GM21526 (cell line): ENCODE results near the gene WWC2.
A peak's percentile ranks its signal among the peaks of the same experiment; 100 is the strongest.

Experiments used
- ATAC-seq: cut with Tn5 transposase; IDR thresholded peaks from one replicate; pipeline ENCODE4 v1.9.1; 2021; ENCODE audit warnings: moderate library complexity; ENCODE audit not compliant: unreplicated experiment, low FRiP score

WWC2 gene

GRCh38 chr4:183098723-183099536, at the start of gene WWC2:
Gene WWC2 (plus strand): TSS chr4:183099257. CDS start chr4:183099492, 235 bp downstream.
- ATAC-seq: peak; percentile 74

- ATAC-seq: no peak
These were observed 45.4 kb upstream of the WWC2 start for GRCh38 chr4:183053681-183054080.

GRCh38 chr4:183057255-183057654, 41.8 kb upstream of the WWC2 start:
- ATAC-seq: no peak

- ATAC-seq: peak; percentile 61
These were observed 39.3 kb upstream of the WWC2 start for GRCh38 chr4:183059797-183060196.

GRCh38 chr4:183068502-183068901, 30.6 kb upstream of the WWC2 start:
- no peak for ATAC-seq

GRCh38 chr4:183071222-183071621, 27.8 kb upstream of the WWC2 start:
- no peak for ATAC-seq

GRCh38 chr4:183072176-183072575, 26.9 kb upstream of the WWC2 start:
- no peak for ATAC-seq

- ATAC-seq: no peak
These were observed 25.3 kb upstream of the WWC2 start for GRCh38 chr4:183073838-183074145.

GRCh38 chr4:183074288-183074990, 24.6 kb upstream of the WWC2 start:
- ATAC-seq: no peak

- no peak for ATAC-seq
These were observed 20.4 kb upstream of the WWC2 start for GRCh38 chr4:183078634-183079033.

GRCh38 chr4:183080372-183081115, 18.5 kb upstream of the WWC2 start:
- ATAC-seq: no peak

GRCh38 chr4:183081116-183081469, 18.0 kb upstream of the WWC2 start:
- ATAC-seq: no peak

- ATAC-seq: no peak
These were observed 17.0 kb upstream of the WWC2 start for GRCh38 chr4:183082053-183082452.

GRCh38 chr4:183094393-183095198, 4.5 kb upstream of the WWC2 start:
- ATAC-seq: no peak

GRCh38 chr4:183095199-183095512, 3.9 kb upstream of the WWC2 start:
- no peak for ATAC-seq

- ATAC-seq: no peak
These were observed 2.6 kb upstream of the WWC2 start for GRCh38 chr4:183096276-183096965.

GRCh38 chr4:183097231-183098018, 1.6 kb upstream of the WWC2 start:
- ATAC-seq: no peak

- ATAC-seq: peak; percentile 19
These were observed 886 bp upstream of the WWC2 start for GRCh38 chr4:183098019-183098722.
